Amygdala (tissue), 56 donors: ENCODE measurements around the gene HAPLN3.

Source experiments
- DNase-seq, 56 donors: peaks; one replicate each; lab custom pipeline; 2025; lab: John Stamatoyannopoulos, UW

The HAPLN3 gene

DNA sequence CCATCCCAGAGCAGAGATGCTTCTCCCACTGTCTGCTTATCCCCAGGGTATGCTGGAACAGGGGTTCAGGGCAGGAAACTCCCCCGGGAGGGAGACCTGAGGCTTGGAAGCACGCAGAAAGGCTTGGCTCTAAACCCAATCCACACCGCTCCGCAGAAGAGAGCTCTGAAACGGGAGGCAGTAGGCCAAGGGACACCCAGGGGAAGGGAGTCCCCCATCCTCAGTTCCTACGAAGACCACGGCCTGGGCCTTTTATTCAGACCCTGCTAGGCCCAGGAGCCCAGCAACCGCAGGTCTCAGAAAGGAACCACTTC lies 1.8 kb upstream of the HAPLN3 start:
- peak in 1 of 56 donors; percentile 43 for DNase-seq

DNA sequence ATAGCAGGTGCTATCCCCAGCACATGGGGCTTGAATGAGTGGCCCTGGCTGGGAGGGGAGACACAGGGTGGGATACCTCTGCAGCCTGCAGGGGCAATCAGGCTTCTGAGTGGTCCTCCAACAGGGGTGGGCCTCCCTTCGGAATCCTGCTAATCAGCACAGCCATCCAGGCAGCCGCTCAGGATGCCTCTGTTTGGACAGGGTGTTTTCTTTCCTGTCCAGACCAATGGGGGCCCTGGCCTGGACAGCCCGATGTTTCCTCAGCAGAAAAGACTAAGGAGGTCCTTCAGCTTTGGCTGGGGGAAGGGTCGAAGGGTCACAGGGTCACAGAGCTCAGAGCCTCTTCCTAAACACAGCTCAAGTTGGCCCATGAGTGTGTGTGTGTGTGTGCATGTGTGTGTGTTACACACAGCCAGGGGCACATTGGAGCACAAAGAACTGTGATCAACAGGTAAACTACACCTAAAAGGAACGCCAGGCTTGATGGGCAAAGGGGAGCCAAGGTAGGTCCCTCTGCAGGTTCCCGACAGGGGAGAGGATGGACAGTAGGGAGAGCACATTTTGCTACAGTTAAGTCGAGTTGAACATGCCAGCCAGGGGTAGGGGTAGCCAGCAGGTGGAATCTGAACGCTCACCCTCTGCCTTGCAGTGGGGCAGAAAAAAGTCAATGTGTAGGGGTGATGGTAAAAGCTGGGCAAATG lies 1.1 kb upstream of the HAPLN3 start:
- DNase-seq, result no peak

DNA sequence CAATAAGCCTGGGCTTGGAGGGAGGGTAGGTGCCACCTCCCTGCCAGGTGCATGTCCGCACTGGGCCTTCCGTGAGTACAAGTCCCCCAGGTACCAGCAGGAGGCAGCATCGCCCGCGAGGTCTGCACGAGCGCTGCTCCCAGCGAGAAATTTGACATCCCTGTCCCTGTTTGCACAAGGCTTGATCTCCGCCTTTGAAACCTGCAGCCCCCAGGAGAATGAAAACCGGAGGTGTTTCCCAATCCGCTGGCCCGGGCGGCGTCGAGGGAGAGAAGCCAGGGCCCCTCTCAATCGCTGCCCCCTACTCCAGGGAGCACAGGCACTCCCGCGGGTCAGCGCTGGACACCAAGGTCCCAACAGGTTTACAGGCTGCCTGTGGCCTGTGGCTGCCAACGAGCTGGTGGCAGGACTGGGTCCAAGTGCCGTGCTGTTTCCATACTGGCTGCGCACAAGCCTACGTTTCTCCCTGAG lies 961 bp downstream of the HAPLN3 start:
- DNase-seq, result peak in 1 of 56 donors; percentile 12

DNA sequence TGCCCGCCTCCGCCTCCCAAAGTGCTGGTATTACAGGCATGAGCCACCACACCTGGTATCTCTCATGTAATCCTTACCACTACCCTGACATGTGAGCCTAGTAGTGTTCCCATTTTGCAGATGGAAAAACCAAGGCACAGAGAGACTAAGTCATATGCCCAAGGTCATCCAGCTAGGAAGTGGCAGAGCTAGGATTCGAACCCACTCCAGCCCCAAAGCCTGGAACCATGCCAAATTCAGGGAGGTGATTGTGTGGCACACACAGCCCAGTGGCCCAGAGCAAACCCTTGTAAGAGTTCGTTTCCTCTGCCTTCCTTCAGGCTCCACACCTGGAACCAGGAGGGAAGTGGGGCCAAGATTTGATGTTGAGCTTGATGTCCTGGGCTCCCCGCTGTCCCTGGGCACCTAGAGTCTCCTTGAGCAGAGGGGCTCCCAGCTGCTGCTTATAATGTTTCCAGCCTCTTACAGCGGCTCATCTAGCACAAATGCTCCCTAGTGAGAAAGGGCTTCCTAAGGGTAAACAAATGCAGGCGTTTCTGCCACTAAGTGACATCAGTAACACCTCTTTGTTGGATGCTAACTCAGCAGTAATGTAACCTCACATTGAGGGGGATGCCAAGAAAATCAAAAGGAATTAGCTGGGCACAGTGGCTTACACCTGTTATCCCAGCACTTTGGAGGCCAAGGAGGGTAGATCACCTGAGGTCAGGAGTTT lies 3.6 kb downstream of the HAPLN3 start:
- DNase-seq, result no peak

DNA sequence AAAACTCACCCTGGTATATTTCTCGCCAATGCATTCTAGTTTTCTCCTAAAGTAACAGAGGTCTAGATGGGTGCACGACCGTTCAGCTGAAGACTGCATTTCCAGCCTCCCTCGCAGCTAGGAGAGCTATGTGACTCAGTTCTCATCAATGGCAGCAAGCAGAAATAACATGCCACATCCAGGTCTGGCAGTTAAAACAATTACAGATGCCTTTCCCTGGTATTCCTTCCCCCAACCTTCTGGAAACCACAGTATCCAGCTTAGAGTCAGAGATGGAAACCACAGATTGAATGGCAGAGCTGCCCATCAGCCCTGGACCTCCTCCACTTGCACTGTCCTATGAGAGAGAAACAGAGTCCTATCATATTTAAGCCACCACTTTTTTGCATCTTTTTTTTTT lies 4.8 kb downstream of the HAPLN3 start:
- DNase-seq, result no peak

DNA sequence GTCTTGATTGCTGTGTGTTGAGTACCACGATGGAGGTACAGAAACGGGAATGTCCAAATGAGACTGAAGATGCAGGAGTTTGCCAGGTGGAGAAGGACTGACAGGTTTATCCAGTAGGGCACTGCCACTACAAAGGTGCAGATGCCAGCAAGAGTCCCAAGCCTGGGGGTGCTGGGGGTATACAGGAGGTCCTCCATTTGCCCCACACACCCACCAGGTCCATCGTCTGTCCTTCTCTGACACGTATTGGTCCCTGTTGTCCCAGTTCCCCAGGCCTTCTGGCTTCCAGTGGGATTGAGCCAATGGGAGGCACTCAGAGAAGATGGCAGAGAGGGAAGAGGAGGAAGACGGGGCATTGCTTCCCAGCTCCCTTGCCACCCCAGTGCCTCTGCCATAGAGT lies 6.6 kb downstream of the HAPLN3 start:
- no peak for DNase-seq

DNA sequence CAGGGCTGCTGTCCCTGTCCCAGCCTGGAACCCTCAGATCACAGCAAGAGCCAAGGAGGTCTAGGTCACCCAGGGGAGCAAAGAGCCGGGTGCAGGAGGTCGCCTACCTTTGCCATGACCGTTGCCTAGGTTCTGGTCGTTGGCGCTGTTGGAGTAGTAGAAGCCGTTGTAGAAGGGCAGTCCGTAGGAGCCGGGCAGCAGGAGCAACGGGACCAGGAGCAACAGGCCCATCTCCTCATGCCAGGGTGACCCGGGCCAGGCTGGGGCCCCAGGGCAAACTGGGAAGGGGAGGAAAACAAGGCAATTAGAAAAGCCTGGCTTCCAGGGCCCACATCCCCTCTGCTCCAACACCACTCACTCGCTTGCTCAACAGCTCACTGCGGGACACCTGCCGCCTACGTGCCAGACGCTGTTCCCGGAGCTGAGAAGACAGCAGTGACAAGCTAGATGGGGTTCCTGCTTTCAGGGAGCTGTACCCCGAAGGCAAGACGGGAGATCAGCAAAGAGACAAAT lies 8.2 kb downstream of the HAPLN3 start:
- peak in 2 of 56 donors; percentile 5 to 9 for DNase-seq

DNA sequence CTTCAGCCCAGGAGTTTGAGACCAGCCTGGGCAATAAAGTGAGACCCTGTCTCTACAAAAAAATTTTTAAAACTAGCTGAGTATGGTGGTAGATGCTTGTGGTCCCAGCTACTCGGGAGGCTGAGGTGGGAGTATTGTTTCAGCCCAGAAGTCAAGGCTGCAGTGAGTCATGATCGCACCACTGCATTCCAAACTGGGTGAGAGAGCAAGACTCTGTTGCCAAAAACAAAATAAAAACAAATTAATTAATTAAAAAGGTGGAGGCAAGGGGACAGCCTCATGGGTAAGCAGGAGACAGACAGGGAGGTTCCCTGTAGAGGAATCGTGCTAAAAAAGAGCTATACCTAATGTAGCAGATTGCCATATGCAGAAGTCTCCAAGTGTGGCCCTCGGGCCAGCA lies 12.6 kb downstream of the HAPLN3 start:
- DNase-seq, result no peak

DNA sequence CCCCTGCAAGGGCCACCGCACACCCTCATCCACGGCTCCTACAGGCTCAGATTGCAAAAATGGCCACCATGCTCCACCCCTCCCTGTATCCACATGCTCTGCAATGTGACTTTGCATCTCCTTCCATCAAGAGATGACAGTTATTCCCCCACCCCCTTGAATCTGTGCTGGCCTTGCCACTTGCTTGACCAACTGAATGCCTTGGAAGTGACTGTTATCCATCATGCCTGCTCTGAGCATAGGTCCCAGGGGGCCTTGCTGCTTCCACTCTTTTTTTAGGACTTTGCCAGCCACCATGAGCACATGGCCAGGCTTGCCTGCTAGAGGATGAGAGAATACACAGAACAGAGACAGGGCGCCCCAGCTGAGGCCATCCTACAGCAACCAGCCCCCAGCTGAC lies 13.6 kb downstream of the HAPLN3 start:
- no peak for DNase-seq

DNA sequence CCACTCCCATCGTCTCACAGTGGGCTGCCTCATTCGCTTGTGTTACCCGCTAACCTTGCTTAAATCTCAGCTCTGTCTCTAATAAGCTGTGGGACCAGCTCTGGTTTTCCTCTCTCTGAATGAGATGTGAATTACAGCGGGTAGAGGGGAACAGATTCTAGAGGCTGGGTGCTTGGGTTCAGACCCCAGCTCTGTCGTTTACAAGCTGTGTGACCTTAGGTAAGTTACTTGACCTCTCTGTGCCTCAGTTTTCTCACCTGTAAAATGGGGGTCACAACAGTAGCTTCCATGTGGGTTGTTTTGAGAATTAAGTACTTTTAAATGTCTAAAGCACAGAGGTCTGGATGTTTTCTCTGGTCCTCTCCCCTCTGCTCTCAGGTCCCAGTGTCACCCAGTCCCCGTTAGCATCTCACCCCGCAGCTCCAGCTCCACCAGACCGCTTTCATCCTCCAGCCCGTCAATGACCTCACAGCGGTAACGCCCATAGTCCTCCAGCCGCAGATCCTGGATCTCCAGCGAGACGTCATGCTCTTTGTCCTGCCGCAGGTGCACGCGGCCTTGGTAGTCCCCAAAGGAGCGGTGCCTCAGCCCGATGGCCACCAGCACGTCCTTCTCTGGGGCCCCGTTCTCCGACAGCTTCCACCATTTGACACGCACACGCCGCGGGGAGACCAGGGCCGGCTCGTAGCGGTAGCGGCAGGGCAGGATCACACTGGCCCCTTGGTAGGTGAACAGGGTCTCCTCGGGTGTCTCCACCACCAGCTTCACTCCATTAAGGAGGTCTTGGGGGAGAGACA lies 14.2 kb downstream of the HAPLN3 start:
- DNase-seq, result no peak

DNA sequence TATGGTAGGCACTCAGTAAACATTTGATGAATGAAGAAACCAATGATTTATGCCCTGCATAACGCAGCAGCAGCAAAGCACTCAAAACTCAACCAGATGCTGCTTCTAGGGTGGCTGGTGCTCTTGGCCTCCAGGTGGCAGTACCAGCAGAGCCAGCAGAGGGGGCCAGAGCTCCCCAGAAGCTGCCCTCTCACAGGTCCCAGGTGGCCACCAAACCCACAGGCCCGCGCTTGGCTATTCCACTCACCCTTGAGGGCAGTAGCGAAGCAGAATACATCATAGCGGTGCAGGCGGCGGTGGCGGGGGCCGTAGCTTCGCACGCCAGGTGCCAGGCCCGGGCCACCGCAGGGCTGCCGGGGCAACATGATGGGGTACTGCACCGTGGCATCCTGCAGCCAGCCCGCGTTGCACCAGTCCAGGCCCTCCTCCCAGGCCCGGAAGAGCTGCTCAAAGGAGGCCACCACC lies 16.6 kb downstream of the HAPLN3 start:
- peak in 6 of 56 donors; percentile 6 to 24 (median 12) for DNase-seq

DNA sequence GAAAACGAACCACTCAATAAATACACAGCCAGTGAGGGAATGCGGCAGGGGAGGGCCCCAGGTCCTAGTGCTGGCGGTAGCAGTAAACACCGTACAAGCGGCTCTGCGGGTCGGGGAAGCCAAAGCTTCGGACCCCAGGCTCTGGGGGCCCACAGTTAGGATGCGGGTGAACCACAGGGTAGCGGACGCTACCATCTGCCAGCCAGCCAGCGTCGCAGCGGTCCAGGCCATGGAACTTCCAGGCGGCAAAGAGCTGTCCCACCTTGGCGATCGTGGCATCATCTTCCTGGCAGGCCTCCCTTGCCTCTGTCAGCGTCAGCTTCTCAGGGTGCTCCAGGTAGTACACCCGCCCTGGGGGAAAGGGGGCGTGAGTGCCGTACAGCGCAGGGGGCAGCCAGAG lies 17.4 kb downstream of the HAPLN3 start:
- no peak for DNase-seq

DNA sequence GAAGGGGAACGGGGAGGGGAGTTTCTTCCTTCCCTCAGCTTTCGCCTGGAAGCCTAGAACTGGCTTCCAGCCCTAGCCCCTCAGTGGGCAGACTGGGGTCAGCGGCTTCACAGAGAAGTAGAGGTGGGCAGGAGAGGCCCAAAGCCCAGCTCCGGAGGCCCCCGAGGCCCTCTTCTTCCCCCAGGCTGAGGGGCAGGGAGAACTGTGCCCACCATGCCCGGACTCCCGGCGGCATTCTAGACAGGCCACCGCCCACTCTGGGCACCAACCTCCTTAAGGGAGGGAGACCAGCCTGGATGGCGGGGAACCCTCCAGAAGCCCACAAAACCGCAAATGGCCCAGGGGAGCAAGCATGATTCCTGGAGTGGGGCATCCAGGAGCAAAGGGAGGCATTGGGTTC lies 17.9 kb downstream of the HAPLN3 start:
- no peak for DNase-seq

DNA sequence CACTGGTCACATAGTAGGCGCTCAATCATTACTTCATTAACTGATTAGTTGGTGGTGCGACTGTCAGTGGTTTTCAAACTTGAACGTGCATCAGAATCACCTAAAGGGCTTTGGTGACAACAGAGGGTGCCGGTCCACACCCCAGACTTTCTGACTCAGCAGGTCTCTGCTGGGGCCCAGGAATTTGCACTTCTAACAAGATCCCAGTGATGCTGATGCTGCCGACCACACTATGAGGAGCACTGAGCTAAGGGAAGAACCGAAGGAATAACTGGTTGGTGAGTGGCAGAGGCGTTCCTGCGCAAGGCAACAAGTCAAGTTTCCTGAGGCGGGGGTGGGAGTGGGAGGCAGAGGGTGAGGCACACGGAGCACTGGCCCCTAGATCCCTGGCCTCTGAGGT lies 18.8 kb downstream of the HAPLN3 start:
- no peak for DNase-seq

DNA sequence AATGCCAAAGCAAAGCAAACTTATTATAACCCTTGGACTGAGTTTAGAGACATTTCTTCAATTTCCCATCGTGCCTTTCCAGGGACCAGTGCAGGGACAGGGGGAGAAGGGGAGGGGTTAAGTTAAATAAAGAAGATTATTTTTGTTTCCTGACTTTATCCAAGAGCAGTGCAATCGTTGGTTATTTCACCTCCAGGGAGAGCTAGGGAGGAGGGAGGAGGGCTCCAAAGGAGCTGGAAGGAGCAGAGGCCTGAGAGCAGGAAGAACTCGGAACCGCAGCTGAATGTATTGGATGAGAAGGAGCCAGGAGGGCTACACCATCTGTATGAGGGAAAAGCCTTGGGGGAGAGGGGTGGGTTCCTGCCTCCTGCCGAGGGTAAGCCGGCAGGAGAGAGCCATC lies 20.7 kb downstream of the HAPLN3 start:
- no peak for DNase-seq

DNA sequence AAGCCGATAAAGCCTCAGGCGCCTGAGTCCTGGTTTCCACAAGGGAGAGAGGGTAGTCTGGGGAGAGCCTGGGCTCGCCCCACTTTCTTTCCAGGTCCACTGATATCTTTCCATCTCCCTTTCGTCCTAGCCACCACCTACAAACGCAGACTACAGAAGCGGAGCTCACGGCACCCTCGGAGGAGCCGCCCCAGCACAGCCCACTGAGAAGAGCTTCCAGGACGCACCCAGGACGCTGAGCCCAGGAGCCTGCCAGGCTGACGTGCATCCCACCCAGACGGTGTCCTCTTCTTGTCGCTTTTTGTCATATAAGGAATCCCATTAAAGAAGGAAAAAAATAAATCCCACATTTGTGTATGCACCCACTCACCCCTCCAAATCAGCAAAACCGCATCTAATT lies 21.1 kb downstream of the HAPLN3 start:
- DNase-seq, result no peak

DNA sequence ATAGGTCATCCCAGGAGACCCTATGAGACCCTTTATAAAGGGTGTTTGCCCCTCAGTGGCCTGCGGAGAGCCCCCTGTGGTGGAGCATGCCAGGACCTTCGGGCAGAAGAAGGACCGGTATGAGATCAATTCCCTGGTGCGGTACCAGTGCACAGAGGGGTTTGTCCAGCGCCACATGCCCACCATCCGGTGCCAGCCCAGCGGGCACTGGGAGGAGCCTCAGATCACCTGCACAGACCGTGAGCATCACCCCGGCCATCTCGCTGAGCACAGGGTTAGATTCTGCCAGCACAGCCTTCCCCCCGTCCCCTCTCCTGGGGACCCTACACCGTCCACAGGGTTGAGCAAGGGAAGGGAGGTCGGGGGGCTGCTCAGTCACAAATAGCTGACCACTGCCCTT lies 21.6 kb downstream of the HAPLN3 start:
- DNase-seq, result no peak

DNA sequence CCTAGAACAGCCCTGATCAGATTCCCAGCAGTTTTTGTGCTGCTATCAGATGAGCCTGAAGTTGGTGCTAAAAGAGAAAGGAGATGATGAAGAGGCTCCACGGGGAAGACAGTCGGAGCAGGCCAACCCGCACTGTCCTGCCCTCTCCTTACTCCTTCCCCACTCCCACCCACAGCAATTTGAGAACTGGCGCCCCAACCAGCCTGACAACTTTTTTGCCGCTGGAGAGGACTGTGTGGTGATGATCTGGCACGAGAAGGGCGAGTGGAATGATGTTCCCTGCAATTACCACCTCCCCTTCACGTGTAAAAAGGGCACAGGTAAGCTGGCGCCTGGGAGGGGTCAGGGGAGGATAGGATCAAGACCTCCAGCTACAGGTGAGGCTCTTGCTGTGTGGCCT lies 22.6 kb downstream of the HAPLN3 start:
- no peak for DNase-seq

DNA sequence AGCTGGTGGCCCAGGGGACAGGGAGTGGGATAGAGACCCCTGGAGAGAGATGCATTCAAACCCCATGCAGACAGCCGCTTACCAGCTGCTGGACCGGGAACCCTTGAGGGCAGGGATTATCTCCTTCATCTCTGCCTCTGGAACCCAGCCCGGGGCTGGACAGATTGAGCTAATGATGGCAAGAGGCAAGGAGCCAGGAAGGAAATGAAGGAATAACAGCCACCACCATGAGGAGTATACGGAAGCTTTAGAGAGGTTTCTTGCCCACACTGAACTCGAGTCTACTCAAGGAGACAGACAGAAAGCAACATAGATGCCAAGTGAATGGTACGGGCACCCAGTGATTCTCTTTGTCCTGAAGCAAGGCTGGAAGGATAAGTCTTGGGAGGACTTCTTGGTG lies 23.2 kb downstream of the HAPLN3 start:
- no peak for DNase-seq

DNA sequence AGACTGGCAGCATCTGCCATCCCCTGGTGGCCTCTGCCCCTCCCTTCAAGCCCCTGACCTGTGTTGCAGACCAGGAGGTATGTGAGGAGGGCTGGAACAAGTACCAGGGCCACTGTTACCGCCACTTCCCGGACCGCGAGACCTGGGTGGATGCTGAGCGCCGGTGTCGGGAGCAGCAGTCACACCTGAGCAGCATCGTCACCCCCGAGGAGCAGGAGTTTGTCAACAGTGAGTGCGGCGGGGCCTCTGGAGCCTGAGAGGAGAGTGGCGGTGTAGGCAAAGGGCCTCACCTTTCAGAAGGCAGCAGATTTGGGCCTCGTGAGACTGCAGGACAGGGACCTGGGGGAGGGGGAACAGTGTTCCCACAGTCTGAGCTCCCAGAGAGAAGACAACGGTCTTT lies 24.0 kb downstream of the HAPLN3 start:
- DNase-seq, result no peak

DNA sequence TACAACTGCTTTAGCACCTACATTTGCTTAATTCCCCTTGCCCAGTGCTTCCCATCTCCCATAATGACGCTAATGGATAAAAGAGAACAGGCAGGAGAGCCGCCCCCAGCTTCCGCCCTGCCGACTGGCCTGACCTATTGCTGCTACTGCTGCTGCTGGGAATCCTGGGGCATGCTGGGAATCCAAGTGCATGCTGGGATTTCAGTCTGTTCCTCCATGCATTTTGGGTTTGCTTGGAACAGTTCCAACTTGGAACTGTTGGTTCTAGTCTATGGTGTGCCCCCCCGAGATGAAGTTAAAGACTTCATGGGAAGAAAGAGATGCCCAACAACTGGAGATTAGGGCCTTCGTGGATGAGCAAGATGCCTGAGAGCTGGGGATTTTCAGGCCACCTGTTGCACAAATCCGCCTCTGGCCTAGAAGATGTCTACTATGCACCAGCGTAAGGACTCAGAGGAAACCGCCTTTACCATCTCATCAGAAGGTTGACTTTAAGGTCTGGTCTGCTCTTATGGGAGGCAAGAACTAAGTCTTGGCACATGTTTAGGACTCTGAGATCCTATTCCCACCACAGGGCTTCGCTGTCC lies 29.0 kb downstream of the HAPLN3 start:
- DNase-seq, result no peak
